HEK293 (cell line): ENCODE data around the gene HDDC3.

Experiments
- CTCF ChIA-PET: fragments of 350-600 bp; formaldehyde crosslinking; extraction: SDS; loops from one replicate; lab custom pipeline; 2021; ENCODE audit warnings: antibody characterized with exemption; lab: Yijun Ruan, JAX
- POLR2A ChIA-PET: fragments of 300-600 bp; formaldehyde crosslinking; extraction: SDS; loops from one replicate; lab custom pipeline; 2020; ENCODE audit warnings: antibody characterized with exemption, inconsistent platforms; lab: Yijun Ruan, JAX
- H3K27ac ChIP-seq: fragments of 200-500 bp; sonication (Bioruptor generic); 2 replicates; pipeline ENCODE4 v1.5.1; 2014; ENCODE audit warnings: low read depth, low read length, control low read depth, inconsistent platforms; ENCODE audit errors: extremely low read depth
- H3K36me3 ChIP-seq, 2 experiments: fragments of 200-500 bp in 1 of 2; sonication (Bioruptor generic) in 1 of 2; 1 replicate in 1 of 2; 2 replicates in 1 of 2; pipeline ENCODE4 v1.5.1; 2014 to 2017; ENCODE audit warnings: inconsistent platforms in 2 of 2, low read length in 2 of 2; ENCODE audit not compliant: control insufficient read depth in 2 of 2, insufficient read depth in 1 of 2
- H3K4me1 ChIP-seq: fragments of 200-500 bp; sonication (Bioruptor generic); 2 replicates; pipeline ENCODE4 v1.5.1; 2014; ENCODE audit warnings: mild to moderate bottlenecking, low read length, inconsistent platforms; ENCODE audit not compliant: control insufficient read depth, insufficient read depth
- H3K4me3 ChIP-seq: 2 replicates; pipeline ENCODE4 v1.5.1; 2011; ENCODE audit warnings: low read depth, mild to moderate bottlenecking, control low read depth, low read length, moderate library complexity
- H3K9me3 ChIP-seq: fragments of 200-500 bp; sonication (Bioruptor generic); 2 replicates; pipeline ENCODE4 v1.5.1; 2014; ENCODE audit warnings: low read depth, low read length, inconsistent platforms; ENCODE audit not compliant: control insufficient read depth, insufficient read depth
- GFI1B ChIP-seq: fragments of 450-650 bp; formaldehyde crosslinking; IDR thresholded peaks from 2 replicates; pipeline ENCODE4 v1.5.1; 2016; ENCODE audit warnings: missing biosample characterization, missing genetic modification characterization
- GLIS2 ChIP-seq: fragments of 450-650 bp; formaldehyde crosslinking; IDR thresholded peaks from 2 replicates; pipeline ENCODE4 v1.5.1; 2016; ENCODE audit warnings: missing biosample characterization, missing genetic modification characterization
- KLF16 ChIP-seq: fragments of 450-650 bp; formaldehyde crosslinking; IDR thresholded peaks from 2 replicates; pipeline ENCODE4 v1.5.1; 2017; ENCODE audit warnings: missing biosample characterization, missing genetic modification characterization
- MEIS1 ChIP-seq: sonication (generic); formaldehyde crosslinking; IDR thresholded peaks from 2 replicates; pipeline ENCODE4 v1.8.1; 2022; ENCODE audit warnings: missing genetic modification reagents, mild to moderate bottlenecking, borderline replicate concordance
- PRDM2 ChIP-seq: fragments of 450-650 bp; formaldehyde crosslinking; IDR thresholded peaks from 2 replicates; pipeline ENCODE4 v1.5.1; 2016; ENCODE audit warnings: missing biosample characterization, missing genetic modification characterization, borderline replicate concordance
- RBAK ChIP-seq: fragments of 450-650 bp; formaldehyde crosslinking; IDR thresholded peaks from 2 replicates; pipeline ENCODE4 v1.5.1; 2016; ENCODE audit warnings: missing biosample characterization, missing genetic modification characterization
- WT1 ChIP-seq: fragments of 450-650 bp; formaldehyde crosslinking; IDR thresholded peaks from 2 replicates; pipeline ENCODE4 v1.5.1; 2016; ENCODE audit warnings: missing biosample characterization, missing genetic modification characterization
- ZBTB49 ChIP-seq: fragments of 450-650 bp; formaldehyde crosslinking; IDR thresholded peaks from 2 replicates; pipeline ENCODE4 v1.5.1; 2016; ENCODE audit warnings: missing biosample characterization, missing genetic modification characterization, low read depth
- ZFP41 ChIP-seq: fragments of 450-650 bp; formaldehyde crosslinking; IDR thresholded peaks from 2 replicates; pipeline ENCODE4 v1.5.1; 2016; ENCODE audit warnings: missing biosample characterization, missing genetic modification characterization, borderline replicate concordance
- ZNF239 ChIP-seq: fragments of 450-650 bp; formaldehyde crosslinking; IDR thresholded peaks from 2 replicates; pipeline ENCODE4 v1.5.1; 2016; ENCODE audit warnings: missing biosample characterization, missing genetic modification characterization
- ZNF24 ChIP-seq: fragments of 450-650 bp; formaldehyde crosslinking; IDR thresholded peaks from 2 replicates; pipeline ENCODE4 v1.5.1; 2016; ENCODE audit warnings: missing biosample characterization, missing genetic modification characterization
- ZNF280D ChIP-seq: fragments of 450-650 bp; formaldehyde crosslinking; IDR thresholded peaks from 2 replicates; pipeline ENCODE4 v1.5.1; 2016; ENCODE audit warnings: missing biosample characterization, missing genetic modification characterization
- ZNF394 ChIP-seq: fragments of 450-650 bp; formaldehyde crosslinking; IDR thresholded peaks from 2 replicates; pipeline ENCODE4 v1.5.1; 2016; ENCODE audit warnings: missing biosample characterization, missing genetic modification characterization, mild to moderate bottlenecking, moderate library complexity, borderline replicate concordance
- ZNF416 ChIP-seq: fragments of 450-650 bp; formaldehyde crosslinking; IDR thresholded peaks from 2 replicates; pipeline ENCODE4 v1.5.1; 2016; ENCODE audit warnings: missing biosample characterization, missing genetic modification characterization
- ZNF473 ChIP-seq: fragments of 450-650 bp; formaldehyde crosslinking; IDR thresholded peaks from 2 replicates; pipeline ENCODE4 v1.5.1; 2017; ENCODE audit warnings: missing biosample characterization, missing genetic modification characterization
- ZNF488 ChIP-seq: fragments of 450-650 bp; formaldehyde crosslinking; IDR thresholded peaks from 2 replicates; pipeline ENCODE4 v1.5.1; 2016; ENCODE audit warnings: missing biosample characterization, missing genetic modification characterization
- ZNF514 ChIP-seq: fragments of 450-650 bp; formaldehyde crosslinking; IDR thresholded peaks from 2 replicates; pipeline ENCODE4 v1.5.1; 2016; ENCODE audit warnings: missing biosample characterization, missing genetic modification characterization
- ZNF792 ChIP-seq: fragments of 450-650 bp; formaldehyde crosslinking; IDR thresholded peaks from 2 replicates; pipeline ENCODE4 v1.5.1; 2016; ENCODE audit warnings: missing biosample characterization, missing genetic modification characterization
- ZSCAN16 ChIP-seq: fragments of 450-650 bp; formaldehyde crosslinking; IDR thresholded peaks from 2 replicates; pipeline ENCODE4 v1.5.1; 2016; ENCODE audit warnings: missing biosample characterization, missing genetic modification characterization
- TF ChIP-seq, protein P1 (sequence below): fragments of 450-650 bp; formaldehyde crosslinking; IDR thresholded peaks from 2 replicates; pipeline ENCODE4 v1.5.1; 2016; ENCODE audit warnings: missing biosample characterization, missing genetic modification characterization

HDDC3 gene

GRCh38 chr15:90931828-90932659 is at the start of gene HDDC3 (continued):
- TF ChIP-seq MEIS1 (CRISPR knock-in tag) = no peak
- no peak for TF ChIP-seq ZNF473 (tag by site-specific recombination)
- TF ChIP-seq GLIS2 (tag by site-specific recombination) = peak; percentile 95
- peak; percentile 37; the same call in 1 of the 2 replicates for TF ChIP-seq ZSCAN16 (tag by site-specific recombination)
- no peak for TF ChIP-seq ZFP41
- no peak; the same call in 1 of the 2 replicates for TF ChIP-seq ZNF239 (tag by site-specific recombination)
- no peak for TF ChIP-seq ZNF792 (tag by site-specific recombination)
- no peak for TF ChIP-seq GFI1B (tag by site-specific recombination)
- no peak for TF ChIP-seq RBAK (tag by site-specific recombination)
- TF ChIP-seq, protein P1, sequence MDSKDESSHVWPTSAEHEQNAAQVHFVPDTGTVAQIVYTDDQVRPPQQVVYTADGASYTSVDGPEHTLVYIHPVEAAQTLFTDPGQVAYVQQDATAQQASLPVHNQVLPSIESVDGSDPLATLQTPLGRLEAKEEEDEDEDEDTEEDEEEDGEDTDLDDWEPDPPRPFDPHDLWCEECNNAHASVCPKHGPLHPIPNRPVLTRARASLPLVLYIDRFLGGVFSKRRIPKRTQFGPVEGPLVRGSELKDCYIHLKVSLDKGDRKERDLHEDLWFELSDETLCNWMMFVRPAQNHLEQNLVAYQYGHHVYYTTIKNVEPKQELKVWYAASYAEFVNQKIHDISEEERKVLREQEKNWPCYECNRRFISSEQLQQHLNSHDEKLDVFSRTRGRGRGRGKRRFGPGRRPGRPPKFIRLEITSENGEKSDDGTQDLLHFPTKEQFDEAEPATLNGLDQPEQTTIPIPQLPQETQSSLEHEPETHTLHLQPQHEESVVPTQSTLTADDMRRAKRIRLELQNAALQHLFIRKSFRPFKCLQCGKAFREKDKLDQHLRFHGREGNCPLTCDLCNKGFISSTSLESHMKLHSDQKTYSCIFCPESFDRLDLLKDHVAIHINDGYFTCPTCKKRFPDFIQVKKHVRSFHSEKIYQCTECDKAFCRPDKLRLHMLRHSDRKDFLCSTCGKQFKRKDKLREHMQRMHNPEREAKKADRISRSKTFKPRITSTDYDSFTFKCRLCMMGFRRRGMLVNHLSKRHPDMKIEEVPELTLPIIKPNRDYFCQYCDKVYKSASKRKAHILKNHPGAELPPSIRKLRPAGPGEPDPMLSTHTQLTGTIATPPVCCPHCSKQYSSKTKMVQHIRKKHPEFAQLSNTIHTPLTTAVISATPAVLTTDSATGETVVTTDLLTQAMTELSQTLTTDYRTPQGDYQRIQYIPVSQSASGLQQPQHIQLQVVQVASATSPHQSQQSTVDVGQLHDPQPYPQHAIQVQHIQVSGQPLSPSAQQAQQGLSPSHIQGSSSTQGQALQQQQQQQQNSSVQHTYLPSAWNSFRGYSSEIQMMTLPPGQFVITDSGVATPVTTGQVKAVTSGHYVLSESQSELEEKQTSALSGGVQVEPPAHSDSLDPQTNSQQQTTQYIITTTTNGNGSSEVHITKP (tag by site-specific recombination) = peak; percentile 90
- TF ChIP-seq ZBTB49 (tag by site-specific recombination) = no peak
- TF ChIP-seq ZNF416 (tag by site-specific recombination) = no peak
- no peak for TF ChIP-seq PRDM2 (tag by site-specific recombination)
- no peak for TF ChIP-seq ZNF514

- H3K9me3 ChIP-seq = no peaks in the 10 kb centered on the region
- H3K27ac ChIP-seq = no peak overlapping the region
- no peak overlapping the region for H3K4me3 ChIP-seq
- CTCF ChIA-PET = interaction anchor here (1.2 to 4.3 kb wide), 3 partner anchors 26 to 68 kb away, joined by 5 to 18 read pairs (median 17); no protein-coding TSS in a partner anchor
- peaks cover 4% of the 10 kb centered on the region for H3K4me1 ChIP-seq
- POLR2A ChIA-PET = interaction anchor here (1.3 kb wide), 1 partner anchor 11 kb away, joined by 3 read pairs; no protein-coding TSS in a partner anchor
- peaks cover 83 to 90% of the 10 kb centered on the region in 2 experiments for H3K36me3 ChIP-seq
- TF ChIP-seq ZNF24 (tag by site-specific recombination) (no peak), ZNF394 (tag by site-specific recombination) (no peak), WT1 (tag by site-specific recombination) (no peak), ZNF280D (tag by site-specific recombination) (no peak), ZNF488 (no peak), ZNF416 (tag by site-specific recombination) (no peak), KLF16 (tag by site-specific recombination) (no peak)
Observed at GRCh38 chr15:90982135-90982534, 49.8 kb upstream of the HDDC3 start.
